Body of pancreas (tissue), 4 donors: ENCODE results near the gene EVX2.

ENCODE experiments used
- CTCF ChIP-seq, 7 experiments: fragments of 450-650 bp in 4 of 7; fragments of 200-600 bp in 3 of 7; sonication (generic) in 3 of 7; IDR thresholded peaks; one replicate each; pipeline ENCODE4 v1.5.1; 2016 to 2019; ENCODE audit warnings: antibody characterized with exemption in 7 of 7
- POLR2A ChIP-seq, 3 donors: fragments of 450-650 bp; IDR thresholded peaks; one replicate each; pipeline ENCODE4 v1.6.1; 2016; ENCODE audit warnings: antibody characterized with exemption in 3 of 3, mild to moderate bottlenecking in 2 of 3

GRCh38 chr2:176074919-176075425 lies 8.8 kb downstream of the EVX2 start:
- TF ChIP-seq CTCF (IDR thresholded peaks at IDR 0.05) (no peak), POLR2A (IDR thresholded peaks at IDR 0.05) (no peak)
